K562 (cell line): ENCODE data around the gene HOXB1.

Experiments
- CTCF ChIP-seq, 3 experiments: IDR thresholded peaks in 2 of 3; conservative IDR thresholded peaks in 1 of 3; 2 replicates each; pipeline ENCODE4 v1.5.1; 2011 to 2012; ENCODE audit warnings: low read length in 3 of 3, mild to moderate bottlenecking in 3 of 3, control low read depth in 2 of 3, improper control_type of control experiment in 1 of 3, inconsistent platforms in 1 of 3, low read depth in 1 of 3, mixed read lengths in 1 of 3, moderate library complexity in 1 of 3; ENCODE audit not compliant: insufficient read depth in 2 of 3
- TF ChIP-seq, protein P1 (sequence below): IDR thresholded peaks from 2 replicates; pipeline ENCODE4 v1.6.1; 2011; ENCODE audit not compliant: insufficient read length; ENCODE audit errors: extremely low read depth

DNA sequence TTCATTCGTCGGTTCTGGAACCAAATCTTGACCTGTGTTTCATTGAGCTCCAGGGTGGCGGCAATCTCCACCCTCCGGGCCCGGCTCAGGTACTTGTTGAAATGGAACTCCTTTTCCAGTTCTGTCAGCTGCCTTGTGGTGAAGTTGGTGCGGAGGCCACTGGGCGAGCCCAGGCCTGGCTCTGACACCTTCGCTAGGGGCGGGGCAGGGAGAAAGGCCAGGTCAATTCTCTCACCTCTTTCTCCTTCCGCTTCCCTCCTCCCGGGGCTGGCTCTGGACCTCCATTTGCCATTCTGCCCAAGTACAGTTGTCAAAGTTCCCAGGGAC, 1.2 kb downstream of the HOXB1 start:
- TF ChIP-seq, protein P1, sequence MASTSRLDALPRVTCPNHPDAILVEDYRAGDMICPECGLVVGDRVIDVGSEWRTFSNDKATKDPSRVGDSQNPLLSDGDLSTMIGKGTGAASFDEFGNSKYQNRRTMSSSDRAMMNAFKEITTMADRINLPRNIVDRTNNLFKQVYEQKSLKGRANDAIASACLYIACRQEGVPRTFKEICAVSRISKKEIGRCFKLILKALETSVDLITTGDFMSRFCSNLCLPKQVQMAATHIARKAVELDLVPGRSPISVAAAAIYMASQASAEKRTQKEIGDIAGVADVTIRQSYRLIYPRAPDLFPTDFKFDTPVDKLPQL, result no peak
- TF ChIP-seq CTCF (IDR thresholded peaks at IDR 0.05 in 2 of 3, conservative IDR thresholded peaks at IDR 0.05 in 1 of 3; ENCODE audit: insufficient read depth in 2 of 3, low read depth in 1 of 3, low read length in 3 of 3), result no peak
